Measurements from ENCODE around the gene KIAA1671. TPM values are rescaled to one million over a fixed set of nuclear protein-coding genes. Genes with fewer than 3 reads are reported as not detected.
A peak's percentile ranks its signal among the peaks of the same experiment; 100 is the strongest.
"Not testable (repeated sequence)": the region's sequence is repeated elsewhere in the genome, so short reads cannot be mapped to it uniquely, and the experiment has no call there.

The KIAA1671 gene
- total and polyA plus RNA-seq, 2 donors (not counting 1 experiment from before 2014, with no cell fraction given) = 0.01 to 0.02 TPM

DNA sequence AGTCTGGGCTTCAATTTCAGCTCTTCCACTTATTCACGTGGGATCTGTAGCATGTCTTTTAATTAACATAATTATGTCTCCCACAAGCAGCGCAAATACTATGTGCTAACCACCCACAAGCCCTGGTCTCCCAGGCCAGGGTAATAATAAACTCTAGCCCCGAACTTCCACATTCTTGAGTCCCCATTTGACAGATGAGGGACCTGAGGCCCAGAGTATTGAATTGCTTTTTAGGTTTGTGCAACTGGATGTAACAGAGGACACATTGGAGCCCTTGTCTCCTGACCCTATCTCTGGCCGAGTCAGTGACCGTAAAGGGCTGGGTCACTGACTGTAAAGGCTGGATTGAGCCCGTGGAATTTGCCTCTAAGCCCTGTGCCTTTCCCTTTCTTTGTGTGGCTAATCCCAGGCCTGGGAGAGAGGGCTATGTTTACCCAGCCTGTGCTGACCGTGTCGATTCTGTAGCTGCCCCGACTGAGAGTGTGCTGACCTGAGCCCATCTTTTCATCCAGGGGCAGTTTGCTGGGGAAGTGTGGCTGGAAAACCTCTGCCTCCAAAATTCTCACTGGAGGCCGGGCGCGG is 270.8 kb downstream of the KIAA1671 start:
- H3K36me3 ChIP-seq (replicated peaks in 1 of 2; ENCODE audit: control extremely low read depth in 1 of 2, control insufficient read depth in 1 of 2, extremely low read depth in 1 of 2, insufficient read depth in 2 of 2, low read length in 1 of 2) = no peaks in the 10 kb centered on the region
- H3K4me1 ChIP-seq (ENCODE audit: control insufficient read depth in 2 of 2, insufficient read depth in 2 of 2, low read length in 2 of 2) = no peaks in the 10 kb centered on the region
- no peak for ATAC-seq (ENCODE audit: low read depth)
- intact Hi-C loops (cut with micrococcal nuclease) = no loop called here
- ChIA-PET CTCF (no interaction called here), POLR2A (no interaction called here)
- no peak overlapping the region for H3K4me3 ChIP-seq (ENCODE audit: control extremely low read depth in 1 of 5, extremely low read depth in 1 of 5, insufficient read depth in 1 of 5, low read depth in 2 of 5, low read length in 4 of 5)
- peaks cover 19% of the 10 kb centered on the region for H3K27me3 Mint-ChIP-seq
- no peak overlapping the region for H3K27ac ChIP-seq (ENCODE audit: low read length in 2 of 2)
- no peaks in the 10 kb centered on the region for H3K4me1 Mint-ChIP-seq
- H3K27me3 ChIP-seq (replicated peaks in 1 of 4; ENCODE audit: control extremely low read depth in 1 of 4, control insufficient read depth in 3 of 4, insufficient read depth in 4 of 4, low read length in 3 of 4) = peaks cover 0 to 13% (median 3%) of the 10 kb centered on the region in 4 experiments
- H3K9me3 Mint-ChIP-seq (ENCODE audit: insufficient read depth) = no peaks in the 10 kb centered on the region
- no peak for TF ChIP-seq EZH2 (IDR thresholded peaks at IDR 0.05; ENCODE audit: borderline replicate concordance, insufficient read depth, low read depth, low read length, poor library complexity, severe bottlenecking)
- TF ChIP-seq, protein P1, sequence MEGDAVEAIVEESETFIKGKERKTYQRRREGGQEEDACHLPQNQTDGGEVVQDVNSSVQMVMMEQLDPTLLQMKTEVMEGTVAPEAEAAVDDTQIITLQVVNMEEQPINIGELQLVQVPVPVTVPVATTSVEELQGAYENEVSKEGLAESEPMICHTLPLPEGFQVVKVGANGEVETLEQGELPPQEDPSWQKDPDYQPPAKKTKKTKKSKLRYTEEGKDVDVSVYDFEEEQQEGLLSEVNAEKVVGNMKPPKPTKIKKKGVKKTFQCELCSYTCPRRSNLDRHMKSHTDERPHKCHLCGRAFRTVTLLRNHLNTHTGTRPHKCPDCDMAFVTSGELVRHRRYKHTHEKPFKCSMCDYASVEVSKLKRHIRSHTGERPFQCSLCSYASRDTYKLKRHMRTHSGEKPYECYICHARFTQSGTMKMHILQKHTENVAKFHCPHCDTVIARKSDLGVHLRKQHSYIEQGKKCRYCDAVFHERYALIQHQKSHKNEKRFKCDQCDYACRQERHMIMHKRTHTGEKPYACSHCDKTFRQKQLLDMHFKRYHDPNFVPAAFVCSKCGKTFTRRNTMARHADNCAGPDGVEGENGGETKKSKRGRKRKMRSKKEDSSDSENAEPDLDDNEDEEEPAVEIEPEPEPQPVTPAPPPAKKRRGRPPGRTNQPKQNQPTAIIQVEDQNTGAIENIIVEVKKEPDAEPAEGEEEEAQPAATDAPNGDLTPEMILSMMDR (IDR thresholded peaks at IDR 0.05) = no peak
- WGBS (ENCODE audit: insufficient coverage) = 90% methylated on average over 7 of the region's 12 CpGs
- H3K9ac ChIP-seq (ENCODE audit: low read length) = no peak overlapping the region
- no peak for DNase-seq
- H3K4me2 ChIP-seq (replicated peaks; ENCODE audit: low read depth, low read length, poor library complexity, severe bottlenecking) = no peak overlapping the region
- H4K20me1 ChIP-seq (ENCODE audit: control insufficient read depth, insufficient read depth, low read length, poor library complexity, severe bottlenecking) = no peaks in the 10 kb centered on the region
- no peak overlapping the region for H3K27ac Mint-ChIP-seq
- H2AFZ ChIP-seq (ENCODE audit: insufficient read depth, low read depth, low read length, poor library complexity, severe bottlenecking) = no peak overlapping the region
- no peaks in the 10 kb centered on the region for H3K9me3 ChIP-seq (ENCODE audit: control extremely low read depth in 1 of 3, control insufficient read depth in 2 of 3, insufficient read depth in 1 of 3, low read length in 2 of 3)
- H3K4me3 Mint-ChIP-seq = no peak overlapping the region
- no peaks in the 10 kb centered on the region for H3K79me2 ChIP-seq (ENCODE audit: control insufficient read depth, insufficient read depth, low read length)

DNA sequence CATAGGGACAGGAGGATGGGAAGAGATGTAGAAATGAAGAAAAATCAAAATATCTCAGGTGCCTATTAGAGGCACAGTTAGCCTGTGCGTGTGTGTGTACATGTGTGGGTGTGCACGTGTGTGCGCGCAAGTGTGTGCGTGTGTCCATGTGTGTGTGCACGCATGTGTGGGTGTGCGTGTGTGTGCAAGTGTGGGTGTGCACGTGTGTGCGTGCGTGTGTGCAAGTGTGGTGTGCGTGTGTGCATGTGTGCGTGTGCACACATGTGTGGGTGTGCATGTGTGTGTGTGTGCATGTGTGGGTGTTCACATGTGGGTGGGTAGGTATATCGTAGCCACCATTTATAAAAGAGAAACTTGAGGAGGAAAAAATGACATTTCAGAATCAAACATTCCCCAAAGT is 276.3 kb downstream of the KIAA1671 start:
- Mint-ChIP-seq H3K27me3 (peaks cover 23% of the 10 kb centered on the region), H3K27ac (peak overlapping the region; percentile 37)
- ATAC-seq (ENCODE audit: low read depth) = no peak

DNA sequence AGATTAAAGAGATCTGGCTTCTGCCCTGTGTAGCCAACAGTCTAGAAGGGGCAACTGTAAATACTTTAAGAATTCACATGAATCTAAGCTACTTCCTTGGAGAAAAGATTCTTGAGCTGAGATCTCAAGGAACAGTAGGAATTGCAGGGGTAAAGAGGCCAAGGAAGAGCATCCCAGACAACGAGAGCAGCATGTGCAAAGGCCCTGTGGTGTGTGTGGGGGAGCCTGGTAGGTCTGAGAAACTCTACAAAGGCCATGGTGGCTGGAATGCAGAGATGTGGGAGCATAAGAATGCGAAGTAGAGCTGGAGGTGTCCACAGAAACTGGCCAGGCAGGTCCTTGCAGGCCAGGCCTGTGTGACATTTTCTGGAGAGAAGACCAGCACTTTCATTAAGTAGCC is 278.2 kb downstream of the KIAA1671 start:
- H4K20me1 ChIP-seq (ENCODE audit: control insufficient read depth, insufficient read depth, low read length, poor library complexity, severe bottlenecking); H3K9ac ChIP-seq (ENCODE audit: low read length); H2AFZ ChIP-seq (ENCODE audit: insufficient read depth, low read depth, low read length, poor library complexity, severe bottlenecking); H3K27me3 ChIP-seq (replicated peaks in 1 of 4; ENCODE audit: control extremely low read depth in 1 of 4, control insufficient read depth in 3 of 4, insufficient read depth in 4 of 4, low read length in 3 of 4); H3K4me3 ChIP-seq (ENCODE audit: control extremely low read depth in 1 of 5, extremely low read depth in 1 of 5, insufficient read depth in 1 of 5, low read depth in 2 of 5, low read length in 4 of 5); H3K4me2 ChIP-seq (replicated peaks; ENCODE audit: low read depth, low read length, poor library complexity, severe bottlenecking); H3K27ac Mint-ChIP-seq; H3K4me1 Mint-ChIP-seq; H3K79me2 ChIP-seq (ENCODE audit: control insufficient read depth, insufficient read depth, low read length); H3K27ac ChIP-seq (ENCODE audit: low read length in 2 of 2); CTCF ChIA-PET; DNase-seq; POLR2A ChIA-PET; intact Hi-C loops (cut with micrococcal nuclease); H3K9me3 ChIP-seq (ENCODE audit: control extremely low read depth in 1 of 3, control insufficient read depth in 2 of 3, insufficient read depth in 1 of 3, low read length in 2 of 3); H3K9me3 Mint-ChIP-seq (ENCODE audit: insufficient read depth); H3K36me3 ChIP-seq (replicated peaks in 1 of 2; ENCODE audit: control extremely low read depth in 1 of 2, control insufficient read depth in 1 of 2, extremely low read depth in 1 of 2, insufficient read depth in 2 of 2, low read length in 1 of 2); H3K4me1 ChIP-seq (ENCODE audit: control insufficient read depth in 2 of 2, insufficient read depth in 2 of 2, low read length in 2 of 2); ATAC-seq (ENCODE audit: low read depth); H3K4me3 Mint-ChIP-seq: not testable (repeated sequence)
- peaks cover 30% of the 10 kb centered on the region for H3K27me3 Mint-ChIP-seq
- 83% methylated on average over 1 of the region's 2 CpGs for WGBS (ENCODE audit: insufficient coverage)

More for the DNA sequence above, 276.3 kb downstream of the KIAA1671 start:
- Histone ChIP-seq H3K4me3 (ENCODE audit: control extremely low read depth in 1 of 5, extremely low read depth in 1 of 5, insufficient read depth in 1 of 5, low read depth in 2 of 5, low read length in 4 of 5) (no peak overlapping the region), H4K20me1 (ENCODE audit: control insufficient read depth, insufficient read depth, low read length, poor library complexity, severe bottlenecking) (no peaks in the 10 kb centered on the region), H3K27me3 (replicated peaks in 1 of 4; ENCODE audit: control extremely low read depth in 1 of 4, control insufficient read depth in 3 of 4, insufficient read depth in 4 of 4, low read length in 3 of 4) (peaks cover 0 to 9% (median 3%) of the 10 kb centered on the region in 4 experiments), H3K4me1 (ENCODE audit: control insufficient read depth in 2 of 2, insufficient read depth in 2 of 2, low read length in 2 of 2) (no peaks in the 10 kb centered on the region), H3K79me2 (ENCODE audit: control insufficient read depth, insufficient read depth, low read length) (no peaks in the 10 kb centered on the region), H2AFZ (ENCODE audit: insufficient read depth, low read depth, low read length, poor library complexity, severe bottlenecking) (no peak overlapping the region), H3K9ac (ENCODE audit: low read length) (no peak overlapping the region), H3K36me3 (replicated peaks in 1 of 2; ENCODE audit: control extremely low read depth in 1 of 2, control insufficient read depth in 1 of 2, extremely low read depth in 1 of 2, insufficient read depth in 2 of 2, low read length in 1 of 2) (no peaks in the 10 kb centered on the region), H3K9me3 (ENCODE audit: control extremely low read depth in 1 of 3, control insufficient read depth in 2 of 3, insufficient read depth in 1 of 3, low read length in 2 of 3) (no peaks in the 10 kb centered on the region), H3K27ac (ENCODE audit: low read length in 2 of 2) (no peak overlapping the region), H3K4me2 (replicated peaks; ENCODE audit: low read depth, low read length, poor library complexity, severe bottlenecking) (no peak overlapping the region)
- intact Hi-C loops (cut with micrococcal nuclease) = no loop called here
- no peak for TF ChIP-seq EZH2 (IDR thresholded peaks at IDR 0.05; ENCODE audit: borderline replicate concordance, insufficient read depth, low read depth, low read length, poor library complexity, severe bottlenecking)
- TF ChIP-seq, protein P1 (IDR thresholded peaks at IDR 0.05) = no peak
- no peak for DNase-seq
- ChIA-PET POLR2A (no interaction called here), CTCF (no interaction called here)
- no peaks in the 10 kb centered on the region for H3K9me3 Mint-ChIP-seq (ENCODE audit: insufficient read depth)
- WGBS (ENCODE audit: insufficient coverage) = 98% methylated on average over 10 of the region's 13 CpGs
- H3K4me3 Mint-ChIP-seq = no peak overlapping the region
- H3K4me1 Mint-ChIP-seq = no peaks in the 10 kb centered on the region
